HG03342 (cell line): ENCODE data around the gene STRADA.
"Not testable (repeated sequence)": the region's sequence is repeated elsewhere in the genome, so short reads cannot be mapped to it uniquely, and the experiment has no call there.

Experiments used
- ATAC-seq: cut with Tn5 transposase; IDR thresholded peaks from one replicate; pipeline ENCODE4 v1.9.1; 2021; ENCODE audit warnings: mild to moderate bottlenecking, moderate library complexity; ENCODE audit not compliant: unreplicated experiment

The STRADA gene

DNA sequence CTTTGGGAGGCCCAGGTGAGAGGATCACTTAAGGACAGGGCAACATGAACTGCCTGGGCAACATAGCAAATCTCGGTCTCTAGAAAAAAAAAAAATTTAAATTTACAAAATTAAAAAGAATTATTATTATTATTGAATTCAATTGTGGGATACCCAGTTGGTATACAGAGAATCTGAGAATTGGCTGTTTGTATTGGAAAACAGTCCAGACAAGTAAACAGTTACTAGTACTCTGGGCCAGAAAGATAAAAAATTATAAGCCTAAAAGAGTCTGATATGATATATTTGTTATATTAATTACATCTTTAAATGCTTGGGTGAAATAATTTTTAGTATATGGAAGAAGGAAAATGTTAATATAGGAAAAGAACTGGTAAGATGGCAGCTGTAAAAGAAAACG is 16.8 kb upstream of the STRADA start:
- no peak for ATAC-seq

DNA sequence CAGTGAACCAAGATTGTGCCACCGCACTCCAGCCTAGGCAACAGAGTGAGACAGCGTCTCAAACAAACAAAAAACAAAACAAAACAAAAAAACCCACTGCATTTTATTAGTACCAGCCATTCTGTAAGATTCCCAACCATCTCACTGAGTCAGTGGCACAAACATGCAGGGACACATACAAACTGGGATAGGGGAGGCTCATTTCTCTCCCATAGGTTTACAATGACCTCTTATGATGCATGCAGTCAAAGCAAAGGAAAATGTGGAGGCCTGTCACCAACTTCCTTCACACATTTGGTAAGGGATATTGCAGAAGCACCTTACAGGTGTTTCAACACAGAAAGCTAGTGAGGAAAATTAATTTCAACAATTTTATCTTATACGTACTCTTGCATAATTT is 12.4 kb upstream of the STRADA start:
- no peak for ATAC-seq

DNA sequence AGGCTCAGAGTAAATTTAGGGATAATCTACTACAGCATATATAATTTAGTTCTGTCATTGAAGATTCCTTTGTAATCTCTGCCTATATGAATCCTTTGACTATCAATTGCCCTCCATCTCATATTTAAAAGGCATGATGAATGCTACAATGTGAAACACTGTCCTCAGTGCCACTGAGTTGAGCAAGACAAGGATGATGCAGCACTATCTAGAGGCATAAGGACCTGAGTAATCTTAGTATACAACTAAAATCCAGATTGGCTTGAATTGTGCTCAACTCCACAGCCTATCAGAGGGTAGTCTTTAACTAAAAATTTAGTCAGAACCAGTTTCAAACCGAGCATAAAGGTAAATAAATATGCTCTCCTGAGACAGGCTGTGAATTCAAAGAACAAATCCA is 11.6 kb upstream of the STRADA start:
- no peak for ATAC-seq

DNA sequence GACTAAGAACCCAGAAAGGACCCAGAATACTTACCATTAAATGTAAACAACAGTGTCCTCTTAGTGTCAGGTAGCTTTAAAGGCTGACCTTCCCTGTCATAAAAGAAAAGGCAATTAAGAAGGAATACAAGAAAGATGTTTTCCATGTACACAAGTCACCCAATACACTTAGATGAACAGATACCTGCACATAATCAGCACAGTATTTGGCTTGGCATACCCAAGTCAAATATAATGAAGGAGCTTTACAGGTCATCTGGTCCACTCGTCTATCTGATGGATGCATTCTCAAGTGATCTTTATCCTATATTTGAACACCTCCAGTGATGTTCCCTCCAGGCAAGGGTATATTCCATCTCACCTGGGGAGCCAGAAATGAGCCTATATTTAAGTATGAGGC is 11.1 kb upstream of the STRADA start:
- ATAC-seq = no peak

DNA sequence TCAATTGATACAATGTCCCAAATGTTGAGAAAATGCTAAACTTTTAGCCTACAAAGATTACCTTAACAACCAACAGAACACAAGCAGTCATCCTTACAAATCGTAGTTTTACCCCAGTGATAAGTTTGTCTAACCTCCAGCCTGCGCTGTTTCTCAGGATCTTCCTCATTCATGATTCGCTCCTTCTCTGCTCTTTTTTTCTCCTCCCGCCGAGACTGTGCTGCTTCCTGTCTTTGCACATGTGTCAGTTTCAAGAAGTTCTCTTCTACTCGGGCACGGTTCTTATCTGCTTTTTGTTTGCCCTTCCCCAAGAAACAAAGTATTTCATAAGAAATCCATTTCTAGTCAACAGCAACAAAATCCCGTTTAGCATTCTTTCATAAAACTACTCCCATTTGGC is 10.2 kb upstream of the STRADA start:
- ATAC-seq = no peak

DNA sequence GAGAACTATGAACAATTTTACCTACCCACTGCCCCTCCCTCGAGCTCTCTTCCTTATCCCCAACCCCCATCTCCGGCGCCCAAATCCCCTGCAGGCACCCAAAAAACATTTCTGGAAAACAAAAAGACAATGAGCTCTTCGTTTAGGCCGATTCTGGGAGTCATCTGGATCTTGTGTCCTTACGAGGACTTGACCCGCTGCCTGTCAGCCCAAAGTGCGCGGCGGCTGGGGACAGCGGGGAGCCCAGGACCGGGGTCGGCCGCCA is 524 bp downstream of the STRADA start:
- ATAC-seq = no peak

DNA sequence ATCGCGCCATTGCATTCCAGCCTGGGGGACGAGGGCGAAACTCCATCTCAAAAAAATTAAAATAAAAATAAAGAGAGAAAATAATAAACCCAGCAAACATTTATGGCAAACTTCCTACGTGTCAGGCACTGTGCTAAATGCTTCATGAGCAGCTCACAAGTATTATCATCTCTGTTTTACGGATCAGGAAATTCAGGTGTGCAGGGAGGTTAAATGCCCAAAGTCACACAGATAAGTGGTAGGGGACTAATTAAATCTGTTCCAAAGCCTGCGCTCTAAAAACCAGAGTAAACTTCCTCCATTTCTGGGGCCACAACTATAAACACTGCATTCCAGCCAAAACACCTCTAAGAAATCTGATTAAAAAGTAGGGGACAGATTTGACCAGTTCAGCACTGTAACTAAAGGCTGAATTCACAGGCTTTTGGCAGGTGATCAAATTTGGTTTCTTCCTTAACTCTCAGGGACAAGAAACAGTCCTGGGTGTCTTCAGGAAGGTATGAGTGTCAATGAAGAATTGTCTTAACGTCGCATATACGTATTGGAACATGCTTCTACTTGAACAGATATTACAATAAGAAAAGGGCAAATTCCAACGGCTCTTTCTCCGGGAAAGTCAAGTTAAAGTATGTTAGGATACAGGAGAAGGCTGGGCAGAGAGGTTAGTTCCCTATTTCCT is 996 bp downstream of the STRADA start:
- no peak for ATAC-seq

DNA sequence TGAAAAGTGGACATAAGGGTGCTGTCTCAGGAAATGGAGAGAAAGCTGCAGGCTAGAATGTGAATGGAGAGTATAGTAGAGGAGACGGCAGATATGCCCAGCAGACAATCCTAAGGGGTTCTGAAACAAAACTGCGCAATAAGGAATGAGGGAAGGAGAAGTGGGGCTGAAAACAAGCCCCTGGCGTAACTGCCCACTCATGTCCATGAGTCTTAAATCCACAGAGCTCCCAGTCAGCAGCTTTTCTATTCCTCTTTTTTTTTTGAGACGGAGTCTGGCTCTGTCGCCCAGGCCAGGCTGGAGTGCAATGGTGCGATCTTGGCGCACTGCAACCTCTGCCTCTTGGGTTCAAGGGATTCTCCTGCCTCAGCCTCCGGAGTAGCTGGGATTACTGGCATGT is 5.9 kb downstream of the STRADA start:
- no peak for ATAC-seq

DNA sequence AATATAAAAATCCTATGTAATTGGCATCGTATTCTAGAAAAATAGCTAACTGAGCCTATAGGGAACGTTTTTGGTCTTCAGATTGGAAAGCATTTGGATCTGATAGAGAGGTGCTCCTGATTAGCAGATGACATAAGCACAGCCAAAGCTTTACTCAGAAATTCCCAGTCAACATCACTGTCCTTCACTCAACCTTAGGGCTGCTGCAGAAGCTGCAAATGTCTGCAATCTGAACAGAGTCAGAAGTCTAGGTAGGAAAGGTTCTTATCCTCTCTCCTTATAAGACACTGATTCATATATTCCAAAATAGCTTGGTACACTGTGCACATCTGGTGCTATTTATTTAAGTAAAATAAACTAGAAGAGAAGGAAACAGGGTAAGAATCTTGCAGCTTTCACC is 19.2 kb downstream of the STRADA start:
- ATAC-seq = no peak

DNA sequence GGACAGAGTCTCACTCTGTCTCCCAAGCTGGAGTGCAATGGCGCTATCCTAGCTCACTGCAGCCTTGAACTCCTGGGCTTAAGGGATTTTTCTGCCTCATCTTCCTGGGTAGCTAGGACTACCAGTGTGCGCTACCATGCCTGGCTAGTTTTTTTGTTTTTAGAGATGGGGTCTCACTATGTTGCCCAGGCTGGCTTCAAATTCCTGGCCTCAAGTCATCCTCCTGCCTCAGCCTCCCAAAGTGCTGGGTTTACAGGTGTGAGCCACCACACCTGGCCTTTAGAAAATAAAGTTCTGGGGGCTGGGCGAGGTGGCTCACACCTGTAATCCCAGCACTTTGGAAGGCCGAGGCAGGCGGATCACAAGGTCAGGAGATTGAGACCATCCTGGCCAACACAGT is 21.4 kb downstream of the STRADA start:
- not testable (repeated sequence) for ATAC-seq

DNA sequence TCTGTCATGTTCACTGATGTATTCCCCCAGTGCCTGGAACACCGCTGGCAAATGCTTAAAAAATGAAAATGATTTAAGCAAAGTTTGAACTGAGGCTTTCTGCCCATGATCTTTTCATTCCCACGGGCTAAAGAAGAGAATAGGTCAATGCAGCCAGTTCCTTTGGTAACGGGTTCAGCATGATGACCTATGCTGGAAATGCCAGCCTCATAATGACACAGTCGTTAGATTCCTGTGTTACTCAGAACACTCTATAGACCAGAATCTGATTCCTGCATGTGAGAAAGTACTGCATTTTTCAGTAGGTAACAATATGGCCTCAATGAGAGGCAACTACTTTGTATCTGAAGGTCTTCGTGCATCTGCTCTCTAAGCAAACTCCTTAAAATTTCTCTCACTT is 22.6 kb downstream of the STRADA start:
- no peak for ATAC-seq

DNA sequence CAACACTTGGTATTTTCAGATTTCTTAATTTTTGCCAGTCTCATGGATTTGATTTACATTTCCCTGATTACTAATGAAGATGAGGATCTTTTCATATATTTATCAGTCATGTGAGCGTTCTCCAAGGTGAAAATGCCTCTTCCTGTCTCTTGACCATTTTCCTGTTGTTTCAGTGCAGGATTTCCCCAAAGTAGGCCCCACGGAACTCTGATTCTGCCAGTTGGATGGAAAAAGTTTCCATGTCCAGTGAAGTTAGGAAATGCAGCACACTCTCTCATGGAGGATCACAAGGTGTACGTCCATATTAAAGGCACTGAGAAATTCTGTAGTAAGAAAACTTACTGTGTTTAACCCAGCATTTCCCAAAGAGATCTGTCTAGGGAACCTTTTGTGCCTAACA is 25.2 kb downstream of the STRADA start:
- no peak for ATAC-seq

DNA sequence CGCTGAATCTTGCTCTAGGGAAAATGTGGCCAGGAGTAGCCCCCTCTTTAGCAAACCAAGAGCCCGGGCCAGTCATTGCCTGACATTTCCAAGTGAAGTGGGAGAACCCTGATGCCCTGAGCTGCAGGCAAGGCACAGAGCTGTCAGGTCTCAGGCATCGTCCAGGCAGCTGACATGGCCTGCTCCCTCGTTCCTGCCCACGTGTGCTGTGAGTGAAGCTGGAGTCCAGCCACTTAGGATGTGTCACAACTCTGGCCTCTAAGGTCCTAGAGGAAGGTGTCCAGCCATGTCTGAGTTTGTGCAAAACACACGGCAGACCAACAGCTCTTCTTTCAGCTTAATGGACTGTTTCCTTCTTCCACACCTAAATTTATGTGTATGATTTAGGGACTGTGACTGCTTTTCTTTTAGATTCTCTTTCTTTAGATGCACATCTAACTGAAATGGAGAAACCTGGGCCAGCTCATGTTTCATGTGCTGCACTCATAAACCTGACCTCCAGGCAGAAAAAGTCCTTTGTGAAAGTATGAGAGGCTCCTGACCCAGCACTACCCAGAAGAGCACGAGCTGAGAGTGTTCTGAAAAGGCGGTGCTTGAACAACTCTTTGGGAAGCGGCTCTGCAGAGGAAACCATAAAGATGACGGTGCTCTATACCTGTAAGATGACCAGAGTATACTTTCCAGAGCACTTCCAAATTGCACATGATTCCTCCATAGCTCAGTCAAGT is 26.9 kb downstream of the STRADA start:
- no peak for ATAC-seq

DNA sequence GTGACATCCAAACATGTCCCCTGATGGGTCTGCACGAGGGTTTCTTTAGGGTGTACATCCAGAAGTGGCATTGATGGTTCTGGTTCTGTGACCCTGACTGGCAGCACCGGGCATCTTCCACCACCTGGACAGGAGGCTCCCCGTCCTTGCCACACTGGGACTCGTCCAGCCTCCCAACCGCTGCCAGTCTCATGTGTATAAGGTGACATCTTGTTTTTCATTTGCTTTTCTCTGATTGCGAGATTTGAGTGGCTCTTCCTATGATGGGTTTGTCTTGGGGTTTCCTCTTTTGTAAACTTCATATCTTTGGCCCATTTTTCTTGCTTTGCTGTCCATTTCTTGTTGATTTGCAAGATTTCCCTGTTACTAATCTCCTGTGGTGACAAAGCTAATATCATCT is 32.5 kb downstream of the STRADA start:
- no peak for ATAC-seq

DNA sequence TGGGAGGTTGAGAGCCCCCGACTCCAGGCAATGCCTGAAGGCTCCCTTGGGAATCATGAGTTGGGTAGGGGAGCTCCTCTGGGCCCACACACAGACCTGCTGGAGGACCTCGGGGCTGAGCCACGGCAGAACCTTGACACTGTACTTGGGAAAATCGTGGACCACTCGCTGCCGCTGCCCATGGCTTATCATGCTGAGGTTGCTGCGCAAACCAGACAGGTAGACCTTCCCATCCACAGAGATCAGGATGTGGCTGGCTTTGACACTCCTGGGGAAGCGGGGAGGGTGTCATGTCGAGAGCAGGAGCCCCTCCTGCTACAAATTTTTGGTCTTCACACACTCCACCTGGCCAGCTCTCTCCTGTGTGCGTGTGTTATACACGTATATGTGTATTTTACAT is 34.4 kb downstream of the STRADA start:
- ATAC-seq = no peak

DNA sequence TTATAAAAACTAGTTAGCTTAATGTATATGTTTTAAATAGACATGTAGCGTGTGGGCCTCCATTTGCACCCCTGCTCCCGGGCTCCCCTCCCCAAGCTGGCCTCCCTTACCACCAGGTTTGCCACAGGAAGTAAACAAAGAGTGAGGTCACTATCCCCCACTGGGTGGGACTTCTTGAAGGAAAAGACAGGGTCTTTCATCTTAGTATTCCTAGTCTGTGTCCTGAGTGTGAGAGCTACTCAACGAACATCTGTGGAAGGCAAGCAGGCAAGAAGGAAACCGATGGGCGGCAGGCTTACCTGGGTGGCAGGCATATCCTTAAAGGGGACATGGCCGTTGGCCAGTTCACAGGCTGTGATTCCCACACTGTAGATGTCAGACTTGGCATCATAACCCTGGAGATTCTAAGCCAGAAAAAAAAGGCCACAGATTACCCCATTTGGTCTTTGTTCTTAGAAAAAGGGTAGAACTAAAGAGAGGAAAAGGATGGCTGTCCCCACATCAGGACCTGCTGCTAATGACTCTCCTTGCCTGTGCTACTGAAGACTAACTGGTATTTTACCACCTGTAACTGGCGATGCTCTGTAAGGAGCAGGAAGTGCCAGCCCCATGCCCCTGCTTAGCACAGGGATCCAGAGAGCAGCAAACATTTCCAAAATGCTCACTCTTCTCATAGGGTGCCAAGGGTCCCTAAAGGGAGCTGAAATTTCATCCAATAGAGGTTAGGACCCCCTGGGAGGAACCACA is 35.1 kb downstream of the STRADA start:
- ATAC-seq = no peak

DNA sequence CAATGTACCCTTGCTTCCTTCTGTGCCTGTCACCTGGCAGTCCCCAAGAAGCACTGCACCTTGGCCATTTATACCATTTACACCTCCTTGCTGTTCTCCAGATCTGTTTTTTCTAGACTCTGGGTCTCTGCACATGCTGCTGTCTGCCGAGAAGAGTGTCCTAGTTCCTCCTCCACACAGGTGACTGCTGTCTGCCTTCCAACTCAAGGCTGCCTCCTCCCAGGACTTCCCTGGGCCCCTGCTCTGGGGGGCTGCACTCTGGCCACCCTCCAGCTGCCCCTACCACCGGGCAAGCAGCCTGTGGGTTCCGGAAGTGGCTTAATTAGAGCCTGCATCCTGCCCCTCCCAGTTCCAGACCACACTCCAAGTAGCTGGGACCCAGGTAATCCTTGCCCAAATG is 35.9 kb downstream of the STRADA start:
- no peak for ATAC-seq

DNA sequence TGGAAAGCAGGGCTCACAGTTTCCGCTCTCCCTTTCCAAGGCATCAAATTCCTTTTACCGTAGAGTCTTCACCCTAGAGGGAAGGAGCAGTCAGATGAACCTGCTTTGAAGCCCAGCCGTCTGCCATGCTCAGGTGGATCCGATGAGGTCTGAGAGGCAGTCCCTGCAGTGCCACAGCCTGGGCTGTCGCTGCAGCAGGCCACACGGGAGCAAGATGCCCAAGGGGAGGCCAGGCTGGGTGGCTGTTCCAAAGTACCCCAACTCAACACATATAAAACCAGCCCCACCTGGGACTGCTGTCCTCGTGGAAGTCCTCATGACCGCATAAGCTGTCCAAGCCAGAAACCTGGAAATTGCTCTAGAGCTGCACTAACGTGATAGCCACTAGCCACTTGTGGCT is 36.8 kb downstream of the STRADA start:
- no peak for ATAC-seq

DNA sequence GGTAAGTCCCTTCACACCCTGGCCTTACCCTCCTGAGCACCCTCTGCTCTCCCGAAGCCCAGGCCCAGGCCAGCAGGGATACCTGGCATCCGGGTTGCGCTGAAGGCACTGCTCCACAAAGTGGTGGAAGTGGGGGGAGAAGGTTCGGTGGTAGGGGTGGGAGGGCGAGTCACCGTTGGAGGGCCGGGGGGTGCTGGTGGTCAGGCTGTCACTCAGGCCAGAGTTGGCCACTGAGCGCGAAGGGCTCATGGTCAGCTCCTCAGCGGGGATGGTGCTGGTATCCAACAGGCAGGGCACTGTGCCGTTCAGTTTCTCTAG is 37.4 kb downstream of the STRADA start:
- no peak for ATAC-seq

DNA sequence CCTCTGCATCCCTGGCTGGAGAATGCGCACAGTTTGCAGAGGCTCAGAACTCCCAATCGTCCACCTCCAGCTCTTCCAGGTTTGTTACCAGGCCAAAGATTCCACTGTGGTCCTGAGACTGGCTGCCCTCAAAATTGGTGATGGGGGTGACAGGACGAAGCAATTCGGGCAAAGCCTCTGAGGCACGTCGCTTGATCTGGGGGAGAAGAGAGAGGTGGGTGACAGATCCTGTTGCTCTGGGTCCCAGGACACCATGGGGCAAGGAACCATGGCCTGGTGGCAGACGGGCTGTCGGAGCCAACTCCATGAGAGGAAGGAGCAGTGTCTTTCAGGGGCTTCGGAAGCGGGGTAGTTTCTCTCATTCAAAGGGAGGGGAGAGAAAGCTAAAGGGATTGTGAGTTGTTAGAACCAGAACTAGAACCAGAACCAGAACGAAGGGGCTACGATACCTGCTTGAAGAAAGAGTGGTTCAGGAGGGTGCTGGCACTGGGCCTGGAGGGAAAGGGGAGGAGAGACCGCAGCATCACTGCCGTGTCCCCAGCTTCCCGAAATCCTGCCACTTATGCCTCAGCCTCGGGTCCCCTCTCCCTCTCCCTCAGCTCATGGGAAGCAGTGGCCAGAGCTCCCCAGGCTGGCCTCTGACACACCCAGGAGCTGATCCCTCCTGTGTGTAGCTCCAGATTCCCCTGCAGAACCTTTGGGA is 37.9 kb downstream of the STRADA start:
- no peak for ATAC-seq

DNA sequence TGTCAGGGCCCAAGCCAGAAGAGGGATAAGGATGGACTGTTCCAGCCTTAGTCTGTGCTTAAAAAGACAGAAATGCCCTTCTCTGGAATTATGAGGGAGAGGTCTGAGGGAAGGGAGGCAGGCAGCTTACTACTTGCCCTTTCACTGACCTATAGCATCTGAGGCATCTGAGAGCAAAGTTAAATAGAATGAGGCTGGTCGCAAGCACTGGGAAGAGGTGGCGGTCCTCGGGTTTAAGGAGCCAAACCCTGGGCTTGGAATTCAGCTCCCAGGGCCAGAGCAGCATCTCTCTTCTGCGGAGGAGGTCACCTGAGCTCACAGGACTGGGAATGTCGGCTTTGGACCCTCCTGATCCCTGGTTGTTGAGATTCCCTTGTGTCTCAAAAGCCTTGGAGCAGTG is 38.6 kb downstream of the STRADA start:
- no peak for ATAC-seq

DNA sequence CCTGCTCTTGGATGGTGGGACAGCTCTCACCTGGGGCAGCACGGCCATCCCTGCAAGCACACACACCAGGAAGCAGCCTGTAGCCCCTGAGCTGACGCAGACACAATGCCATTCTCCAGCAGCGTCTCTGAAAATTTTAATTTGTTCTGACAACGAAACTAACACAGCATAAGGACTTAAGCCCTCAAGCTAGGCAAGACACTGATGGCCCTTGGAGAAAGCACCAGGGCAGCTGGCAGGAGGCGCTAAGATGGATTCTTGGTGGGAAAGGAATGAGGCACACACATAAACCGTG is 38.9 kb downstream of the STRADA start:
- no peak for ATAC-seq
